K562 (cell line): ENCODE data around the gene PDIA5. TPM values are rescaled to one million over a fixed set of nuclear protein-coding genes. Genes with fewer than 3 reads are reported as not detected.

ENCODE experiments used
- ATAC-seq: fragments of 200-7000 bp; cut with Tn5 transposase; 3 replicates; pipeline ENCODE4 v1.9.1; 2020; ENCODE audit warnings: moderate library complexity
- BruUV-seq: library from RNA; stranded (reverse); fragments of 400-500 nt; replicated peaks from 2 replicates; lab custom pipeline; 2021; lab: Mats Ljungman, UMichigan
- CTCF ChIA-PET: fragments of 300-600 bp; formaldehyde crosslinking; extraction: SDS; loops from one replicate; lab custom pipeline; 2021; ENCODE audit warnings: low intra/inter-chr PET ratio; lab: Yijun Ruan, JAX
- POLR2A ChIA-PET: fragments of 300-600, 350-650 bp; sonication (Branson Sonifier 250); formaldehyde crosslinking; extraction: SDS; loops from one replicate; lab custom pipeline; 2021; ENCODE audit warnings: antibody characterized with exemption, inconsistent platforms; lab: Yijun Ruan, JAX
- DNase-seq, 4 experiments: peaks; one replicate each; pipeline versions ENCODE4 v3.0.0 to v3.0.0-alpha.2; 2011 to 2018; ENCODE audit warnings: low spot score in 3 of 4, mixed read lengths in 3 of 4; ENCODE audit errors: extremely low read depth in 1 of 4
- FAIRE-seq: peaks from 2 replicates; lab custom pipeline; 2011; peaks lifted over from hg19 to GRCh38; lab: Jason Lieb, UNC
- H2AFZ ChIP-seq: 2 replicates; pipeline ENCODE4 v1.6.0; 2011; ENCODE audit warnings: low read depth, low read length, control low read depth, inconsistent platforms
- H3K27ac ChIP-seq: fragments of 200-600 bp; 3 replicates; pipeline ENCODE4 v1.8.0; 2011; ENCODE audit warnings: low read depth, mild to moderate bottlenecking, control low read depth, inconsistent platforms, low read length, moderate library complexity, mixed read lengths; ENCODE audit errors: extremely low read depth
- H3K27me3 ChIP-seq, 2 experiments: fragments of 300-600 bp in 1 of 2; 2 replicates in 1 of 2; 3 replicates in 1 of 2; pipeline versions ENCODE4 v1.6.0 to v1.8.0; 2011; ENCODE audit warnings: inconsistent platforms in 2 of 2, low read length in 2 of 2, mild to moderate bottlenecking in 1 of 2, mixed read lengths in 1 of 2, moderate library complexity in 1 of 2; ENCODE audit not compliant: control insufficient read depth in 2 of 2, insufficient read depth in 2 of 2
- H3K36me3 ChIP-seq: fragments of 300-600 bp; 3 replicates; pipeline ENCODE4 v1.8.0; 2011; ENCODE audit warnings: mild to moderate bottlenecking, low read length, inconsistent platforms; ENCODE audit not compliant: control insufficient read depth, insufficient read depth
- H3K4me1 ChIP-seq, 2 experiments: fragments of 200-600 bp in 1 of 2; replicated peaks in 1 of 2; 2 replicates in 1 of 2; 3 replicates in 1 of 2; pipeline versions ENCODE4 v1.5.1 to v1.8.0; 2011; ENCODE audit warnings: inconsistent platforms in 2 of 2, low read length in 2 of 2, mild to moderate bottlenecking in 1 of 2, mixed read lengths in 1 of 2, moderate library complexity in 1 of 2; ENCODE audit not compliant: control insufficient read depth in 2 of 2, insufficient read depth in 2 of 2
- H3K4me2 ChIP-seq: 2 replicates; pipeline ENCODE4 v1.6.1; 2011; ENCODE audit warnings: low read length, control low read depth, inconsistent platforms, mixed read lengths; ENCODE audit not compliant: insufficient read depth
- H3K4me3 ChIP-seq: fragments of 200-600 bp; sonication (generic), shearing (Covaris generic); 2 replicates; pipeline ENCODE4 v1.5.1; 2016; ENCODE audit warnings: control low read depth, inconsistent platforms
- H3K79me2 ChIP-seq: fragments of 200-600 bp; 3 replicates; pipeline ENCODE4 v1.8.0; 2011; ENCODE audit warnings: low read length, inconsistent platforms; ENCODE audit not compliant: control insufficient read depth, insufficient read depth
- H3K9ac ChIP-seq, 2 experiments: 2 replicates each; pipeline versions ENCODE4 v1.6.0 to v1.6.1; 2011; ENCODE audit warnings: low read depth in 2 of 2, low read length in 2 of 2, control low read depth in 1 of 2, inconsistent platforms in 1 of 2, mild to moderate bottlenecking in 1 of 2, mixed read lengths in 1 of 2; ENCODE audit not compliant: insufficient read depth in 1 of 2
- H3K9me1 ChIP-seq: one replicate; pipeline ENCODE4 v1.6.0; 2011; ENCODE audit warnings: inconsistent platforms, mild to moderate bottlenecking, low read length, moderate library complexity; ENCODE audit not compliant: control insufficient read depth, insufficient read depth
- H3K9me3 ChIP-seq: replicated peaks from 2 replicates; pipeline ENCODE4 v1.5.1; 2011; ENCODE audit warnings: low read depth, low read length, inconsistent platforms; ENCODE audit not compliant: control insufficient read depth, insufficient read depth
- H4K20me1 ChIP-seq: replicated peaks from 2 replicates; pipeline ENCODE4 v1.6.1; 2011; ENCODE audit warnings: low read length, inconsistent platforms, mixed read lengths; ENCODE audit not compliant: control insufficient read depth, insufficient read depth
- ARID2 ChIP-seq: fragments of 450-650 bp; IDR thresholded peaks from 2 replicates; pipeline ENCODE4 v1.6.1; 2017; ENCODE audit warnings: antibody characterized with exemption, mild to moderate bottlenecking
- CTCF ChIP-seq, 3 experiments: IDR thresholded peaks in 2 of 3; conservative IDR thresholded peaks in 1 of 3; 2 replicates each; pipeline ENCODE4 v1.5.1; 2011 to 2012; ENCODE audit warnings: low read length in 3 of 3, mild to moderate bottlenecking in 3 of 3, control low read depth in 2 of 3, improper control_type of control experiment in 1 of 3, inconsistent platforms in 1 of 3, low read depth in 1 of 3, mixed read lengths in 1 of 3, moderate library complexity in 1 of 3; ENCODE audit not compliant: insufficient read depth in 2 of 3
- NKRF ChIP-seq: fragments of 450-650 bp; IDR thresholded peaks from 2 replicates; pipeline ENCODE4 v1.6.1; 2016; ENCODE audit warnings: borderline replicate concordance
- RAD21 ChIP-seq, 2 experiments: fragments of 250-450 bp in 1 of 2; fragments of 450-650 bp in 1 of 2; sonication (Bioruptor Pico) in 1 of 2; formaldehyde crosslinking in 1 of 2; IDR thresholded peaks in 1 of 2; conservative IDR thresholded peaks in 1 of 2; 2 replicates each; pipeline versions ENCODE4 v1.4.0 to v1.8.0; 2020 to 2022; ENCODE audit warnings: mild to moderate bottlenecking in 2 of 2, moderate library complexity in 1 of 2
- VEZF1 ChIP-seq: fragments of 200-800 bp; sonication (Bioruptor generic); IDR thresholded peaks from 2 replicates; pipeline ENCODE4 v1.6.1; 2017; ENCODE audit warnings: missing genetic modification characterization, missing compliant biosample characterization
- ZBTB34 ChIP-seq: fragments of 250-450 bp; sonication (Bioruptor Pico); IDR thresholded peaks from 2 replicates; pipeline ENCODE4 v1.8.0; 2021; ENCODE audit warnings: mild to moderate bottlenecking, moderate library complexity
- ZFP36 ChIP-seq: fragments of 150-350 bp; IDR thresholded peaks from 2 replicates; pipeline ENCODE4 v1.6.1; 2018; ENCODE audit warnings: low read length, low read depth; ENCODE audit not compliant: partially characterized antibody
- ZKSCAN3 ChIP-seq: fragments of 250-450 bp; sonication (Bioruptor Pico); IDR thresholded peaks from 2 replicates; pipeline ENCODE4 v1.4.0; 2020
- ZNF398 ChIP-seq: fragments of 250-450 bp; sonication (Bioruptor Pico); IDR thresholded peaks from 2 replicates; pipeline ENCODE4 v1.8.0; 2021; ENCODE audit warnings: moderate library complexity, mild to moderate bottlenecking, inconsistent platforms
- WGBS: fragments of 100-300 bp; shearing (Covaris generic); methylation state at CpG from one replicate; pipeline ENCODE4 v1.1.6; 2016; ENCODE audit warnings: low coverage, mixed read lengths; ENCODE audit not compliant: insufficient coverage; ENCODE audit errors: missing lambda C conversion rate; 5-methylcytosine and 5-hydroxymethylcytosine counted together
- in situ Hi-C: fragments of 300-500 bp; cut with MboI; formaldehyde crosslinking; loops from 4 replicates; pipeline ENCODE4 v1.15.0; 2018; ENCODE audit warnings: inconsistent platforms, mixed read lengths
- intact Hi-C: fragments of 100-400 bp; cut with micrococcal nuclease; formaldehyde crosslinking; loops from 2 replicates; pipeline ENCODE4 v1.14.2; 2022
- polyA plus RNA-seq, 8 experiments: library from polyadenylated mRNA; depleted of rRNA in 4 of 8; stranded (reverse) in 5 of 8; unstranded in 3 of 8; fragments of >200 nt; fragmentation: Nextera tagmentation in 2 of 8; fragmentation: Illumina TruSeq in 1 of 8; extraction: Ambion mirVana in 2 of 8; extraction: Trizol in 1 of 8; gene quantifications; 2 replicates each; pipeline versions ENCODE4 v1.2.1 to v1.2.3, GENCODE V29; 2011 to 2014; ENCODE audit warnings: inconsistent platforms in 1 of 8, missing spikeins in 1 of 8
- total RNA-seq, 7 experiments: library from RNA; depleted of rRNA in 6 of 7; stranded (reverse); fragments of >200 nt in 6 of 7; fragmentation: Illumina TruSeq in 2 of 7; extraction: Trizol in 2 of 7; gene quantifications; 2 replicates each; pipeline versions ENCODE4 v1.2.1 to v1.2.3, GENCODE V29; 2011 to 2021; ENCODE audit warnings: low replicate concordance in 1 of 7

Gene PDIA5
- total and polyA plus RNA-seq, 9 of the 15 experiments (the other 6 are each of a cell fraction or from before 2014, with no cell fraction given), result 3.4 to 31.8 (median 19.6) TPM

GRCh38 chr3:123194552-123194951 is 127.7 kb downstream of the PDIA5 start:
- Histone ChIP-seq H4K20me1 (no peaks in the 10 kb centered on the region), H3K9me3 (no peaks in the 10 kb centered on the region), H3K4me3 (no peak overlapping the region), H3K4me1 (no peaks in the 10 kb centered on the region; a peak in 2 of 5 replicates), H3K27ac (no peak overlapping the region), H3K79me2 (no peaks in the 10 kb centered on the region), H3K27me3 (no peaks in the 10 kb centered on the region), H3K9ac (no peak overlapping the region), H3K9me1 (no peaks in the 10 kb centered on the region), H3K36me3 (no peaks in the 10 kb centered on the region), H3K4me2 (no peak overlapping the region), H2AFZ (no peak overlapping the region)
- no peak for TF ChIP-seq ZBTB34
- peak in 1 of 2 experiments; percentile 31; a peak in 2 of 4 replicates for TF ChIP-seq RAD21 (CRISPR knock-in tag; conservative IDR thresholded peaks at IDR 0.05 in 1 of 2, IDR thresholded peaks at IDR 0.05 in 1 of 2)
- no peak for TF ChIP-seq NKRF
- TF ChIP-seq ARID2, result no peak
- no peak for TF ChIP-seq ZFP36
- TF ChIP-seq ZNF398 (CRISPR knock-in tag), result no peak
- peak; percentile 55 to 61 (median 59) for TF ChIP-seq CTCF (IDR thresholded peaks at IDR 0.05 in 2 of 3, conservative IDR thresholded peaks at IDR 0.05 in 1 of 3; ENCODE audit: insufficient read depth in 2 of 3, low read depth in 1 of 3, low read length in 3 of 3)
- 0 out of 2 replicates have a peak, but pooled peaks have one; percentile 20 for TF ChIP-seq VEZF1 (CRISPR knock-in tag)
- no peak for TF ChIP-seq ZKSCAN3 (CRISPR knock-in tag)
- CTCF ChIA-PET, result no interaction called here
- 19% methylated on average over 5 of the region's 10 CpGs for WGBS
- intact Hi-C loops, result no loop called here
- BruUV-seq, result no TSS peak
- ATAC-seq, result peak; percentile 95
- DNase-seq, result peak; percentile 32 to 57 (median 49)
- no peak for FAIRE-seq
- POLR2A ChIA-PET, result interaction anchor here (0.6 kb wide), 1 partner anchor 10 kb away, joined by 3 read pairs; no protein-coding TSS in a partner anchor
- in situ Hi-C loops, result no loop called here
